WTC11 (cell line): ENCODE data around the gene KLHL4. TPM values are rescaled to one million over a fixed set of nuclear protein-coding genes. Genes with fewer than 3 reads are reported as not detected.
"Not testable (repeated sequence)": the region's sequence is repeated elsewhere in the genome, so short reads cannot be mapped to it uniquely, and the experiment has no call there.

ENCODE experiments used
- ATAC-seq: fragments of 200-7000 bp; cut with Tn5 transposase; 2 replicates; pipeline ENCODE4 v1.10.0; 2021; ENCODE audit warnings: mild to moderate bottlenecking, moderate library complexity
- CTCF ChIA-PET: fragments of 300-600 bp; sonication (Branson Sonifier 250); formaldehyde crosslinking; loops from one replicate; lab custom pipeline; 2021; ENCODE audit warnings: antibody characterized with exemption; lab: Charles Lee
- POLR2A ChIA-PET: fragments of 350-600 bp; sonication (Branson Sonifier 250); formaldehyde crosslinking; loops from one replicate; lab custom pipeline; 2021; ENCODE audit warnings: antibody characterized with exemption; lab: Charles Lee
- DNase-seq: peaks from one replicate; pipeline ENCODE4 v3.0.0; 2021; ENCODE audit warnings: low spot score
- H3K27ac Mint-ChIP-seq: 2 replicates; pipeline ENCODE4 v1.8.0; 2021; ENCODE audit warnings: mixed read lengths
- H3K27me3 Mint-ChIP-seq: 2 replicates; pipeline ENCODE4 v1.8.0; 2021; ENCODE audit warnings: low read depth, mild to moderate bottlenecking, moderate library complexity, mixed read lengths
- H3K36me3 Mint-ChIP-seq: 2 replicates; pipeline ENCODE4 v1.8.0; 2021; ENCODE audit warnings: mixed read lengths
- H3K4me1 Mint-ChIP-seq: 2 replicates; pipeline ENCODE4 v1.8.0; 2022; ENCODE audit warnings: mixed read lengths
- H3K4me3 Mint-ChIP-seq: 2 replicates; pipeline ENCODE4 v1.8.0; 2021; ENCODE audit warnings: mild to moderate bottlenecking, moderate library complexity, mixed read lengths
- H3K9me3 Mint-ChIP-seq: 2 replicates; pipeline ENCODE4 v1.8.0; 2021; ENCODE audit warnings: mixed read lengths
- CTCF ChIP-seq: fragments of 200-600 bp; IDR thresholded peaks from 2 replicates; pipeline ENCODE4 v1.8.0; 2022; ENCODE audit warnings: antibody characterized with exemption
- ELF4 ChIP-seq: sonication (generic); formaldehyde crosslinking; IDR thresholded peaks from 2 replicates; pipeline ENCODE4 v1.8.1; 2022; ENCODE audit warnings: low read depth, mild to moderate bottlenecking, moderate library complexity, missing genetic modification reagents
- EMX1 ChIP-seq: fragments of 250-450 bp; sonication (Bioruptor Pico); IDR thresholded peaks from 2 replicates; pipeline ENCODE4 v1.8.0; 2021; ENCODE audit warnings: mild to moderate bottlenecking
- FOXK1 ChIP-seq: sonication (generic); formaldehyde crosslinking; IDR thresholded peaks from 2 replicates; pipeline ENCODE4 v1.8.0; 2022; ENCODE audit warnings: mild to moderate bottlenecking, moderate library complexity, missing genetic modification reagents
- GABPB1 ChIP-seq: sonication (generic); formaldehyde crosslinking; IDR thresholded peaks from 2 replicates; pipeline ENCODE4 v1.8.1; 2023; ENCODE audit warnings: mild to moderate bottlenecking, missing genetic modification reagents
- MAX ChIP-seq: sonication (generic); formaldehyde crosslinking; IDR thresholded peaks from 2 replicates; pipeline ENCODE4 v1.8.0; 2022; ENCODE audit warnings: mild to moderate bottlenecking, missing genetic modification reagents
- NR2C2 ChIP-seq: sonication (generic); formaldehyde crosslinking; IDR thresholded peaks from 2 replicates; pipeline ENCODE4 v1.8.0; 2022; ENCODE audit warnings: mild to moderate bottlenecking, missing genetic modification reagents
- NR3C1 ChIP-seq: sonication (generic); formaldehyde crosslinking; conservative IDR thresholded peaks from 2 replicates; pipeline ENCODE4 v1.8.1; 2023; ENCODE audit warnings: low read depth, mild to moderate bottlenecking, missing genetic modification reagents
- OVOL2 ChIP-seq: fragments of 250-450 bp; sonication (Bioruptor Pico); IDR thresholded peaks from 2 replicates; pipeline ENCODE4 v1.9.0; 2021; ENCODE audit warnings: mild to moderate bottlenecking, borderline replicate concordance
- SMAD3 ChIP-seq: sonication (generic); formaldehyde crosslinking; IDR thresholded peaks from 2 replicates; pipeline ENCODE4 v1.8.0; 2022; ENCODE audit warnings: missing genetic modification reagents, mild to moderate bottlenecking, borderline replicate concordance
- SP1 ChIP-seq: sonication (generic); formaldehyde crosslinking; conservative IDR thresholded peaks from 2 replicates; pipeline ENCODE4 v1.8.1; 2022; ENCODE audit warnings: missing genetic modification reagents
- TEAD1 ChIP-seq: sonication (generic); formaldehyde crosslinking; IDR thresholded peaks from 2 replicates; pipeline ENCODE4 v1.8.0; 2022; ENCODE audit warnings: mild to moderate bottlenecking, missing genetic modification reagents
- ZBTB21 ChIP-seq: sonication (generic); formaldehyde crosslinking; IDR thresholded peaks from 2 replicates; pipeline ENCODE4 v1.8.1; 2023; ENCODE audit warnings: mild to moderate bottlenecking, missing genetic modification reagents, borderline replicate concordance
- ZNF219 ChIP-seq: sonication (generic); formaldehyde crosslinking; IDR thresholded peaks from 2 replicates; pipeline ENCODE4 v1.8.0; 2023; ENCODE audit warnings: missing genetic modification reagents, mild to moderate bottlenecking, borderline replicate concordance
- ZNF263 ChIP-seq: sonication (generic); formaldehyde crosslinking; IDR thresholded peaks from 2 replicates; pipeline ENCODE4 v1.8.1; 2022; ENCODE audit warnings: low read depth, mild to moderate bottlenecking, moderate library complexity, missing genetic modification reagents
- ZNF396 ChIP-seq: fragments of 250-450 bp; sonication (Bioruptor Pico); IDR thresholded peaks from 2 replicates; pipeline ENCODE4 v1.8.0; 2021; ENCODE audit warnings: mild to moderate bottlenecking, moderate library complexity, borderline replicate concordance
- ZNF425 ChIP-seq: fragments of 250-450 bp; sonication (Bioruptor Pico); conservative IDR thresholded peaks from 2 replicates; pipeline ENCODE4 v1.9.0; 2021; ENCODE audit warnings: mild to moderate bottlenecking
- total RNA-seq: library from RNA; stranded (reverse); gene quantifications from 3 replicates; pipeline ENCODE4 v1.2.3, GENCODE V29; 2021
- TF ChIP-seq, protein P1 (sequence below): sonication (generic); formaldehyde crosslinking; IDR thresholded peaks from 2 replicates; pipeline ENCODE4 v1.8.1; 2023; ENCODE audit warnings: mild to moderate bottlenecking, missing genetic modification reagents
- TF ChIP-seq, protein P2 (sequence below): sonication (generic); formaldehyde crosslinking; IDR thresholded peaks from 2 replicates; pipeline ENCODE4 v1.8.0; 2022; ENCODE audit warnings: mild to moderate bottlenecking, missing genetic modification reagents

KLHL4 gene
- total RNA-seq, 1 experiment from 2014 or later: 10.5 TPM

- TF ChIP-seq MAX (CRISPR knock-in tag): no peak
- no peak for TF ChIP-seq ZNF263 (CRISPR knock-in tag)
- TF ChIP-seq EMX1: no peak
- TF ChIP-seq TEAD1 (CRISPR knock-in tag): no peak
Observed at GRCh38 chrX:87468941-87469340, 48.7 kb upstream of the KLHL4 start (continued).

DNA sequence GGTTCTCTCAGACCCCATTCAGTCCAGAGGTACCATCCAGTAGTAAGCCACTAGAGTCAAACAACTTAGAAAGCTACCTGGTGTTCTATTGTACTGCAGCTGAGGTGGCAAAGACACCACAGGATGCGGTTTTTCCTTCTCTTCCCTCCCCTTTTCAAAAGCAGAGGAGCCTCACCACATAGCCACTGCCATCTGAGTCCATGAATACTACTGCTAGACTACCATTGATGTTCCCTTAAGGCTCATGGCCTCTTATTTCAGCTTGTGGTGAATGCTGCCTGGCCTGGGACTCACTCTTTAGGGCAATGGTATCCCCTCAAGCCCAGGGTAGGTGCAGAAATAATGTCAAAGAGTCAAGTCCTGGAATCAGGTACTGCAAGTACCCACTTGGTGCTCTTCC, 41.8 kb upstream of the KLHL4 start:
- POLR2A ChIA-PET: no interaction called here
- CTCF ChIA-PET: no interaction called here
- peaks cover 11% of the 10 kb centered on the region for H3K9me3 Mint-ChIP-seq
- no peaks in the 10 kb centered on the region for H3K36me3 Mint-ChIP-seq
- DNase-seq (no peak), ATAC-seq (no peak)
- H3K4me1 Mint-ChIP-seq: no peaks in the 10 kb centered on the region
- TF ChIP-seq ZNF425 (CRISPR knock-in tag) (no peak), FOXK1 (CRISPR knock-in tag) (no peak), EMX1 (no peak), OVOL2 (no peak), CTCF (no peak), NR3C1 (no peak), ZBTB21 (CRISPR knock-in tag) (no peak), ELF4 (CRISPR knock-in tag) (no peak), ZNF396 (CRISPR knock-in tag) (no peak), SMAD3 (no peak), GABPB1 (no peak), NR2C2 (CRISPR knock-in tag) (no peak), SP1 (no peak), ZNF219 (CRISPR knock-in tag) (no peak)
- TF ChIP-seq, protein P1, sequence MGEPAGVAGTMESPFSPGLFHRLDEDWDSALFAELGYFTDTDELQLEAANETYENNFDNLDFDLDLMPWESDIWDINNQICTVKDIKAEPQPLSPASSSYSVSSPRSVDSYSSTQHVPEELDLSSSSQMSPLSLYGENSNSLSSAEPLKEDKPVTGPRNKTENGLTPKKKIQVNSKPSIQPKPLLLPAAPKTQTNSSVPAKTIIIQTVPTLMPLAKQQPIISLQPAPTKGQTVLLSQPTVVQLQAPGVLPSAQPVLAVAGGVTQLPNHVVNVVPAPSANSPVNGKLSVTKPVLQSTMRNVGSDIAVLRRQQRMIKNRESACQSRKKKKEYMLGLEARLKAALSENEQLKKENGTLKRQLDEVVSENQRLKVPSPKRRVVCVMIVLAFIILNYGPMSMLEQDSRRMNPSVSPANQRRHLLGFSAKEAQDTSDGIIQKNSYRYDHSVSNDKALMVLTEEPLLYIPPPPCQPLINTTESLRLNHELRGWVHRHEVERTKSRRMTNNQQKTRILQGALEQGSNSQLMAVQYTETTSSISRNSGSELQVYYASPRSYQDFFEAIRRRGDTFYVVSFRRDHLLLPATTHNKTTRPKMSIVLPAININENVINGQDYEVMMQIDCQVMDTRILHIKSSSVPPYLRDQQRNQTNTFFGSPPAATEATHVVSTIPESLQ (CRISPR knock-in tag): no peak
- TF ChIP-seq, protein P2, sequence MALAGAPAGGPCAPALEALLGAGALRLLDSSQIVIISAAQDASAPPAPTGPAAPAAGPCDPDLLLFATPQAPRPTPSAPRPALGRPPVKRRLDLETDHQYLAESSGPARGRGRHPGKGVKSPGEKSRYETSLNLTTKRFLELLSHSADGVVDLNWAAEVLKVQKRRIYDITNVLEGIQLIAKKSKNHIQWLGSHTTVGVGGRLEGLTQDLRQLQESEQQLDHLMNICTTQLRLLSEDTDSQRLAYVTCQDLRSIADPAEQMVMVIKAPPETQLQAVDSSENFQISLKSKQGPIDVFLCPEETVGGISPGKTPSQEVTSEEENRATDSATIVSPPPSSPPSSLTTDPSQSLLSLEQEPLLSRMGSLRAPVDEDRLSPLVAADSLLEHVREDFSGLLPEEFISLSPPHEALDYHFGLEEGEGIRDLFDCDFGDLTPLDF (CRISPR knock-in tag): no peak
- H3K27ac Mint-ChIP-seq: no peak overlapping the region
- H3K4me3 Mint-ChIP-seq: no peak overlapping the region
- no peaks in the 10 kb centered on the region for H3K27me3 Mint-ChIP-seq

DNA sequence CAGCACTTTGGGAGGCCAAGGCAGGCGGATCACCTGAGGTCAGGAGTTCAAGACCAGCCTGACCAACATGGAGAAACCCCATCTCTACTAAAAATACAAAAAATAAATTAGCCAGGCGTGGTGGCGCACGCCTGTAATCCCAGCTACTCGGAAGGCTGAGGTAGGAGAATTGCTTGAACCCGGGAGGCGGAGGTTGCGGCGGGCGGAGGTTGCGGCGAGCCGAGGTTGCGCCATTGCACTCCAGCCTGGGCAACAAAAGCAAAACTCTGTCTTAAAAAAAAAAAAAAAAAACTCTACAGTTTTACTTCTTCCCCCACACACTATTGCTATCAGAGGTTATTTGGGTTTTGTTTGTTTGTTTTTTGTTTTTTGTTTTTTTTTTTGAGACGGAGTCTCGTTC, 38.9 kb upstream of the KLHL4 start:
- POLR2A ChIA-PET, DNase-seq, ATAC-seq, H3K27ac Mint-ChIP-seq, H3K27me3 Mint-ChIP-seq, H3K9me3 Mint-ChIP-seq, CTCF ChIA-PET, H3K4me1 Mint-ChIP-seq, H3K4me3 Mint-ChIP-seq, H3K36me3 Mint-ChIP-seq: not testable (repeated sequence)
